Smooth muscle cell (in vitro differentiated cells): ENCODE measurements around the gene AGBL1. TPM values are rescaled to one million over a fixed set of nuclear protein-coding genes. Genes with fewer than 3 reads are reported as not detected.

ENCODE experiments used
- DNase-seq: peaks from one replicate; lab custom pipeline; 2025; ENCODE audit not compliant: unreplicated experiment; lab: John Stamatoyannopoulos, UW
- H2AFZ ChIP-seq: fragments of 200-600 bp; sonication (generic); 2 replicates; pipeline ENCODE4 v1.6.0; 2016; ENCODE audit warnings: antibody characterized with exemption, low read depth, mild to moderate bottlenecking
- H3F3A ChIP-seq: fragments of 200-600 bp; sonication (generic); 2 replicates; pipeline ENCODE4 v1.6.0; 2017; ENCODE audit warnings: antibody characterized with exemption, low read depth
- H3K27ac ChIP-seq: fragments of 200-600 bp; sonication (generic); 2 replicates; pipeline ENCODE4 v1.5.1; 2016; ENCODE audit warnings: low read depth, mild to moderate bottlenecking
- H3K27me3 ChIP-seq: fragments of 200-600 bp; sonication (generic); 2 replicates; pipeline ENCODE4 v1.6.1; 2016; ENCODE audit warnings: low read depth, mild to moderate bottlenecking
- H3K36me3 ChIP-seq: fragments of 200-600 bp; sonication (generic); 2 replicates; pipeline ENCODE4 v1.5.1; 2016; ENCODE audit warnings: low read depth
- H3K4me1 ChIP-seq: fragments of 200-600 bp; sonication (generic); 2 replicates; pipeline ENCODE4 v1.5.1; 2016; ENCODE audit warnings: low read depth
- H3K4me2 ChIP-seq: fragments of 200-600 bp; sonication (generic); 2 replicates; pipeline ENCODE4 v1.6.0; 2016; ENCODE audit warnings: mild to moderate bottlenecking
- H3K4me3 ChIP-seq: fragments of 200-600 bp; sonication (generic); 2 replicates; pipeline ENCODE4 v1.5.1; 2016; ENCODE audit warnings: mild to moderate bottlenecking
- H3K79me2 ChIP-seq: fragments of 200-600 bp; sonication (generic); 2 replicates; pipeline ENCODE4 v1.6.0; 2016; ENCODE audit warnings: low read depth, mild to moderate bottlenecking
- H3K9ac ChIP-seq: fragments of 200-600 bp; sonication (generic); 2 replicates; pipeline ENCODE4 v1.6.0; 2016; ENCODE audit warnings: low read depth
- H3K9me3 ChIP-seq: fragments of 200-600 bp; sonication (generic); replicated peaks from 2 replicates; pipeline ENCODE4 v1.5.1; 2016; ENCODE audit warnings: low read depth
- H4K20me1 ChIP-seq: fragments of 200-600 bp; sonication (generic); 2 replicates; pipeline ENCODE4 v1.6.0; 2016; ENCODE audit warnings: low read depth
- CTCF ChIP-seq: fragments of 200-600 bp; sonication (generic); IDR thresholded peaks from 2 replicates; pipeline ENCODE4 v1.5.1; 2017; ENCODE audit warnings: borderline replicate concordance, mild to moderate bottlenecking, antibody characterized with exemption; ENCODE audit not compliant: insufficient read depth, poor library complexity, severe bottlenecking
- WGBS: methylation state at CpG from one replicate; pipeline ENCODE4 v1.1.7; 2016; ENCODE audit warnings: low lambda C conversion rate; 5-methylcytosine and 5-hydroxymethylcytosine counted together
- polyA plus RNA-seq: library from polyadenylated mRNA; unstranded; fragments of >200 nt; fragmentation: Nextera tagmentation; extraction: Ambion mirVana; gene quantifications from 2 replicates; pipeline ENCODE4 v1.2.1, GENCODE V29; 2016
- total RNA-seq: library from RNA; depleted of rRNA; stranded (reverse); fragments of >200 nt; gene quantifications from 2 replicates; pipeline ENCODE4 v1.2.3, GENCODE V29; 2014

AGBL1 gene
- total and polyA plus RNA-seq, 2 experiments from 2014 or later: not detected

- H3K27ac ChIP-seq: no peak overlapping the region
- no peak overlapping the region for H3K9ac ChIP-seq
- H3K9me3 ChIP-seq: no peaks in the 10 kb centered on the region
- peak overlapping the region; percentile 29 for H2AFZ ChIP-seq
- no peak for DNase-seq
- TF ChIP-seq CTCF: no peak
- peak overlapping the region; percentile 54 for H3K4me2 ChIP-seq
- peaks cover 6% of the 10 kb centered on the region for H3F3A ChIP-seq
- 7% methylated on average over 8 of the region's 8 CpGs for WGBS
- no peaks in the 10 kb centered on the region for H3K79me2 ChIP-seq
- no peaks in the 10 kb centered on the region for H4K20me1 ChIP-seq
- H3K4me1 ChIP-seq: no peaks in the 10 kb centered on the region
- no peaks in the 10 kb centered on the region for H3K27me3 ChIP-seq
- no peak overlapping the region for H3K4me3 ChIP-seq
- no peaks in the 10 kb centered on the region for H3K36me3 ChIP-seq
These were observed 775.9 kb downstream of the AGBL1 start for GRCh38 chr15:86855307-86856291.

- 75% methylated on average over 4 of the region's 4 CpGs for WGBS
- no peak overlapping the region for H3K4me2 ChIP-seq
- H3F3A ChIP-seq: peaks cover 6% of the 10 kb centered on the region
- no peak overlapping the region for H2AFZ ChIP-seq
- TF ChIP-seq CTCF: no peak
- H3K79me2 ChIP-seq: no peaks in the 10 kb centered on the region
- no peak overlapping the region for H3K4me3 ChIP-seq
- no peaks in the 10 kb centered on the region for H3K27me3 ChIP-seq
- no peaks in the 10 kb centered on the region for H3K4me1 ChIP-seq
- DNase-seq: no peak
- no peaks in the 10 kb centered on the region for H3K36me3 ChIP-seq
- no peaks in the 10 kb centered on the region for H3K9me3 ChIP-seq
- H4K20me1 ChIP-seq: no peaks in the 10 kb centered on the region
- H3K27ac ChIP-seq: no peak overlapping the region
- no peak overlapping the region for H3K9ac ChIP-seq
These were observed 778.0 kb downstream of the AGBL1 start for GRCh38 chr15:86857701-86858100.

- Histone ChIP-seq H3K27ac (peak overlapping the region; percentile 31), H3K9me3 (no peaks in the 10 kb centered on the region), H3K4me1 (no peaks in the 10 kb centered on the region), H3K36me3 (no peaks in the 10 kb centered on the region), H2AFZ (no peak overlapping the region), H3F3A (no peaks in the 10 kb centered on the region), H3K4me3 (no peak overlapping the region), H4K20me1 (no peaks in the 10 kb centered on the region), H3K79me2 (no peaks in the 10 kb centered on the region), H3K9ac (no peak overlapping the region), H3K27me3 (no peaks in the 10 kb centered on the region), H3K4me2 (peak overlapping the region; percentile 43)
- 24% methylated on average over 4 of the region's 4 CpGs for WGBS
- DNase-seq: no peak
- TF ChIP-seq CTCF: no peak
These were observed 783.7 kb downstream of the AGBL1 start for GRCh38 chr15:86863226-86863915.
